Uterus (tissue), 4 donors: ENCODE data around the gene SLC35G4. TPM values are rescaled to one million over a fixed set of nuclear protein-coding genes. Genes with fewer than 3 reads are reported as not detected.
"Not testable (repeated sequence)": the region's sequence is repeated elsewhere in the genome, so short reads cannot be mapped to it uniquely, and the experiment has no call there.

Experiments
- DNase-seq, 2 donors: peaks; one replicate each; pipeline ENCODE4 v3.0.0-alpha.2; 2019 to 2020
- H3K27ac ChIP-seq, 2 donors: fragments of 200-600 bp; sonication (generic); 1 replicate in 1 of 2; 2 replicates in 1 of 2; pipeline ENCODE4 v1.5.1; 2016 to 2018
- H3K27me3 ChIP-seq, 2 donors: fragments of 200-600 bp; sonication (generic); one replicate each; pipeline ENCODE4 v1.5.1; 2018 to 2019; ENCODE audit warnings: control low read depth in 1 of 2
- H3K36me3 ChIP-seq, 2 donors: fragments of 200-600 bp; sonication (generic); one replicate each; pipeline ENCODE4 v1.5.1; 2019; ENCODE audit warnings: control low read depth in 1 of 2
- H3K4me1 ChIP-seq, 2 donors: fragments of 200-600 bp; sonication (generic); one replicate each; pipeline ENCODE4 v1.5.1; 2018 to 2019; ENCODE audit warnings: control low read depth in 1 of 2
- H3K4me3 ChIP-seq, 2 donors: fragments of 200-600 bp; sonication (generic); 1 replicate in 1 of 2; 2 replicates in 1 of 2; pipeline ENCODE4 v1.5.1; 2018 to 2019; ENCODE audit warnings: mild to moderate bottlenecking in 1 of 2
- H3K9me3 ChIP-seq, 2 donors: fragments of 200-600 bp; sonication (generic); one replicate each; pipeline ENCODE4 v1.5.1; 2019; ENCODE audit warnings: control low read depth in 1 of 2
- POLR2A ChIP-seq, 2 donors: fragments of 450-650 bp; IDR thresholded peaks; one replicate each; pipeline ENCODE4 v1.6.1; 2016; ENCODE audit warnings: antibody characterized with exemption in 2 of 2, mild to moderate bottlenecking in 1 of 2, moderate library complexity in 1 of 2
- intact Hi-C: fragments of 100-400 bp; cut with DNase I; formaldehyde crosslinking; loops from one replicate; pipeline ENCODE4 v1.15.1; 2023; ENCODE audit warnings: low total_unique reads
- total RNA-seq, 4 donors: library from RNA; depleted of rRNA in 3 of 4; stranded (reverse); fragments of >200 nt in 3 of 4; gene quantifications; one replicate each; pipeline versions ENCODE4 v1.1.0 to v1.2.4, GENCODE V29; 2014 to 2023
- TF ChIP-seq, protein P1 (sequence below), 4 experiments: fragments of 200-600 bp in 2 of 4; fragments of 450-650 bp in 2 of 4; sonication (generic) in 2 of 4; IDR thresholded peaks; one replicate each; pipeline ENCODE4 v1.5.1; 2016 to 2019; ENCODE audit warnings: antibody characterized with exemption in 4 of 4, mild to moderate bottlenecking in 2 of 4, moderate library complexity in 1 of 4
- donor health status: DM: yes; HTN: yes; CAD: no.

SLC35G4 gene
- total RNA-seq, 4 donors from 2014 or later, result not detected

DNA sequence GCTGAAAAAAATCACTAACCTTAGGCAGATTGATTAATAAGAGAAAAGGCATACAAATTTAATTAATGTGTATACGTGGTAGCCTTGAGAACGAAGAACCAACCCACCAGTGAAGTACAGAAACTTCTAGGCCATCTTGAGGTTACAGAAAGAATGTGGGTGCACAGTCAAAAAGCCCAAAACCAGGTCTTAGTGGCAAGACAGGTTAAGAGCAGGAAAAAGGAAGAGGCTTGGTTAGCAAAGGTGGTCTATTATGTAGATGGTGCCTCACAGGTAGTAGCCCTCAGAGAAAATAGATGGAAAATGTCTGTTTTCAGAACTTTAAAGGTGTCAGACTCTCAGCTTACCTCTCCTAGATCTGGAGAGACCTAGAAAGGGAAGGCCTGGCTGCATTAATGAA lies 22.0 kb upstream of the SLC35G4 start:
- no peaks in the 10 kb centered on the region for H3K27me3 ChIP-seq
- no peaks in the 10 kb centered on the region for H3K9me3 ChIP-seq
- H3K36me3 ChIP-seq, result no peaks in the 10 kb centered on the region
- no peaks in the 10 kb centered on the region for H3K4me1 ChIP-seq
- TF ChIP-seq POLR2A (IDR thresholded peaks at IDR 0.05), result no peak
- TF ChIP-seq, protein P1, sequence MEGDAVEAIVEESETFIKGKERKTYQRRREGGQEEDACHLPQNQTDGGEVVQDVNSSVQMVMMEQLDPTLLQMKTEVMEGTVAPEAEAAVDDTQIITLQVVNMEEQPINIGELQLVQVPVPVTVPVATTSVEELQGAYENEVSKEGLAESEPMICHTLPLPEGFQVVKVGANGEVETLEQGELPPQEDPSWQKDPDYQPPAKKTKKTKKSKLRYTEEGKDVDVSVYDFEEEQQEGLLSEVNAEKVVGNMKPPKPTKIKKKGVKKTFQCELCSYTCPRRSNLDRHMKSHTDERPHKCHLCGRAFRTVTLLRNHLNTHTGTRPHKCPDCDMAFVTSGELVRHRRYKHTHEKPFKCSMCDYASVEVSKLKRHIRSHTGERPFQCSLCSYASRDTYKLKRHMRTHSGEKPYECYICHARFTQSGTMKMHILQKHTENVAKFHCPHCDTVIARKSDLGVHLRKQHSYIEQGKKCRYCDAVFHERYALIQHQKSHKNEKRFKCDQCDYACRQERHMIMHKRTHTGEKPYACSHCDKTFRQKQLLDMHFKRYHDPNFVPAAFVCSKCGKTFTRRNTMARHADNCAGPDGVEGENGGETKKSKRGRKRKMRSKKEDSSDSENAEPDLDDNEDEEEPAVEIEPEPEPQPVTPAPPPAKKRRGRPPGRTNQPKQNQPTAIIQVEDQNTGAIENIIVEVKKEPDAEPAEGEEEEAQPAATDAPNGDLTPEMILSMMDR (IDR thresholded peaks at IDR 0.05), result no peak
- no peak overlapping the region for H3K27ac ChIP-seq
- no peak for DNase-seq
- intact Hi-C loops, result no loop called here
- no peak overlapping the region for H3K4me3 ChIP-seq

DNA sequence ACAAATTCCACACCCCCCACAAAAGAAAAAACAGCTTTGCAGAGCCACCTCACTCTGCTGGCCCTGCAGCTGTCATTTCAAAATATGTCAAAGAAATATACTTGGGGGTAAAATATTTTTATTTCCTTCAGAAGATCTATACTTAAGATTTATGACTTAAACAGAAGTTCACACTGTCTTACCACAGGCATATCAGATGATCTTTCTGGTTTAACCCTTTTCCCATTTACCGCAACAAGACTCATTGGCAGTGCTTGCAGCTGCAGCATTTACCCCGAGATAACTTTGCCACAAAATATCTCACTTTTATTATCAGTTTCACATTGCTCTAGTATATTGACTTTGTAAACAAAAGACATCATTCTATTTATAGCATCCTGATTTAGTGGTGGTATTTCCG lies 21.6 kb upstream of the SLC35G4 start:
- DNase-seq, result no peak
- intact Hi-C loops, result no loop called here
- TF ChIP-seq, protein P1 (IDR thresholded peaks at IDR 0.05), result no peak
- no peak for TF ChIP-seq POLR2A (IDR thresholded peaks at IDR 0.05)

GRCh38 chr18:11591957-11592356 lies 17.4 kb upstream of the SLC35G4 start:
- TF ChIP-seq POLR2A (IDR thresholded peaks at IDR 0.05), result no peak
- TF ChIP-seq, protein P1 (IDR thresholded peaks at IDR 0.05), result no peak
- intact Hi-C loops, result no loop called here
- no peak overlapping the region for H3K27ac ChIP-seq
- DNase-seq, result no peak
- no peaks in the 10 kb centered on the region for H3K36me3 ChIP-seq
- no peaks in the 10 kb centered on the region for H3K9me3 ChIP-seq
- H3K4me3 ChIP-seq, result no peak overlapping the region
- no peaks in the 10 kb centered on the region for H3K27me3 ChIP-seq
- no peaks in the 10 kb centered on the region for H3K4me1 ChIP-seq

More for the DNA sequence above, 21.6 kb upstream of the SLC35G4 start:
- Histone ChIP-seq H3K36me3 (no peaks in the 10 kb centered on the region), H3K4me3 (no peak overlapping the region), H3K9me3 (no peaks in the 10 kb centered on the region), H3K27me3 (no peaks in the 10 kb centered on the region), H3K4me1 (no peaks in the 10 kb centered on the region), H3K27ac (no peak overlapping the region)

DNA sequence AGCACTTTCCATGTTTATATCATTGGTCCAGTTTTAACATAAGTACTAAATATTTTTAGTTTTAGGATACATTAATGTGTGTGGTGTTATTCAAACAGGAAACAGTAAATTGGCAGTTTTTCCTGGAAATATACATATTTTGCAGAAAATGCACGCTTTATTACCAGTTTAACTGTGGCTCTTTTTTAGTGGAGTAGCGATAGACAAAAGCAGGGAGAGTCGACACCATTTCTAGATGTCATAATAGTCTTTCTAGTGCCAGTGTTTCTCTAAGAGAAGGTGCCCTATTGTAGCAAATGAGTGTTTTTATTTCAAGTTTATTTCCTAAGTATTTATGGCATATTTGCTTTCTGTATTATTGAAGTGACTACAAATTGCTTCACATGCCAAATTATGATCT lies 9.1 kb upstream of the SLC35G4 start:
- TF ChIP-seq POLR2A (IDR thresholded peaks at IDR 0.05), result no peak
- TF ChIP-seq, protein P1 (IDR thresholded peaks at IDR 0.05), result no peak
- Histone ChIP-seq H3K4me3 (no peak overlapping the region), H3K9me3 (no peaks in the 10 kb centered on the region), H3K27ac (no peak overlapping the region), H3K27me3 (no peaks in the 10 kb centered on the region), H3K36me3 (no peaks in the 10 kb centered on the region), H3K4me1 (no peaks in the 10 kb centered on the region)
- intact Hi-C loops, result no loop called here
- DNase-seq, result no peak

GRCh38 chr18:11607906-11608305 lies 1.5 kb upstream of the SLC35G4 start:
- H3K27me3 ChIP-seq, result no peaks in the 10 kb centered on the region
- intact Hi-C loops, result no loop called here
- H3K27ac ChIP-seq, result no peak overlapping the region
- no peaks in the 10 kb centered on the region for H3K9me3 ChIP-seq
- no peak overlapping the region for H3K4me3 ChIP-seq
- no peaks in the 10 kb centered on the region for H3K36me3 ChIP-seq
- TF ChIP-seq POLR2A (IDR thresholded peaks at IDR 0.05), result no peak
- TF ChIP-seq, protein P1 (IDR thresholded peaks at IDR 0.05), result no peak
- H3K4me1 ChIP-seq, result no peaks in the 10 kb centered on the region
- DNase-seq, result no peak

DNA sequence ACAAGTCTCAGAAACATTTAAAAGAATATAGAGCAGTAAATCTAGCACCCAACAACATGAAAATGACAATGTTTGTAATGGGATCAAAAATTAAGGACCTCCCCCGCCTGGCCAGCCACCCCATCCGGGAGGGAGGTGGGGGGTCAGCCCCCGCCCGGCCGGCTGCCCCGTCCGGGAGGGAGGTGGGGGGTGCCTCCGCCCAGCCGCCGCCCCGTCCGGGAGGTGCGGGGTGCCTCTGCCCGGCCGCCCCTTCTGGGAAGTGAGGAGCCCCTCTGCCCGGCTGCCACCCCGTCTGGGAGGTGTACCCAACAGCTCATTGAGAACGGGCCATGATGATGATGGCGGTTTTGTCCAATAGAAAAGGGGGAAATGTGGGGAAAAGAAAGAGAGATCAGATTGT lies 778 bp upstream of the SLC35G4 start:
- DNase-seq, H3K4me1 ChIP-seq, H3K4me3 ChIP-seq, H3K36me3 ChIP-seq, H3K27me3 ChIP-seq, H3K27ac ChIP-seq, intact Hi-C loops, H3K9me3 ChIP-seq: not testable (repeated sequence)

DNA sequence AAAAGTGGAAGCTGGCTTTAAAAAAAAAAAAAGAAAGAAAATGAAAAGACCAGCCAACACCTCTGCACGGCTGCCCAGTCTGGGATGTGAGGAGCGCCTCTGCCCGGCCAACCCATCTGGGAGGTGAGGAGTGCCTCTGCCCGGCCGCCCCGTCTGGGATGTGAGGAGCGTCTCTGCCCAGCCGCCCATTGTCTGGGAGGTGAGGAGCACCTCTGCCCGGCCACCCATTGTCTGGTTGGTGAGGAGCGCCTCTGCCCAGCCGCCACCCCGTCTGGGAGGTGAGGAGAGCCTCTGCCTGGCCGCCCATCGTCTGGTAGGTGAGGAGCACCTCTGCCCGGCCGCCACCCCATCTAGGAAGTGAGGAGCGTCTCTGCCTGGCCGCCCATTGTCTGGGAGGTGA lies 3.7 kb downstream of the SLC35G4 start:
- H3K27ac ChIP-seq, intact Hi-C loops, H3K4me3 ChIP-seq, H3K36me3 ChIP-seq, H3K27me3 ChIP-seq, H3K9me3 ChIP-seq, DNase-seq, H3K4me1 ChIP-seq: not testable (repeated sequence)

DNA sequence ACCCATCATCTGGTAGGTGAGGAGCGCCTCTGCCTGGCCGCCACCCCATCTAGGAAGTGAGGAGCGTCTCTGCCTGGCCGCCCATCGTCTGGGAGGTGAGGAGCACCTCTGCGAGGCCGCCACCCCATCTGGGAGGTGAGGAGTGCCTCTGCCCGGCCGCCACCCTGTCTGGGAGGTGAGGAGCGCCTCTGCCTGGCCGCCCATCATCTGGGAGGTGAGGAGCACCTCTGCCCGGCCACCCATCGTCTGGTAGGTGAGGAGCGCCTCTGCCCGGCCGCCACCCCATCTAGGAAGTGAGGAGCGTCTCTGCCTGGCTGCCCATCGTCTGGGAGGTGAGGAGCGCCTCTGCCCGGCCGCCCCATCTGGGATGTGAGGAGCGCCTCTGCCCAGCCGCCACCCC lies 4.2 kb downstream of the SLC35G4 start:
- H3K4me3 ChIP-seq, H3K36me3 ChIP-seq, H3K4me1 ChIP-seq, H3K27ac ChIP-seq, H3K27me3 ChIP-seq, intact Hi-C loops, DNase-seq, H3K9me3 ChIP-seq: not testable (repeated sequence)

- intact Hi-C loops, DNase-seq: not testable (repeated sequence)
Observed at GRCh38 chr18:11614042-11614441, 4.6 kb downstream of the SLC35G4 start.

More at GRCh38 chr18:11614042-11614441, 4.6 kb downstream of the SLC35G4 start:
- H3K4me1 ChIP-seq, H3K27me3 ChIP-seq, H3K4me3 ChIP-seq, H3K9me3 ChIP-seq, H3K27ac ChIP-seq, H3K36me3 ChIP-seq: not testable (repeated sequence)
